WTC11 (cell line): Measurements from ENCODE around the gene VGF. TPM values are rescaled to one million over a fixed set of nuclear protein-coding genes. Genes with fewer than 3 reads are reported as not detected.

Experiments
- ATAC-seq: fragments of 200-7000 bp; cut with Tn5 transposase; 2 replicates; pipeline ENCODE4 v1.10.0; 2021; ENCODE audit warnings: mild to moderate bottlenecking, moderate library complexity
- CTCF ChIA-PET: fragments of 300-600 bp; sonication (Branson Sonifier 250); formaldehyde crosslinking; loops from one replicate; lab custom pipeline; 2021; ENCODE audit warnings: antibody characterized with exemption; lab: Charles Lee
- POLR2A ChIA-PET: fragments of 350-600 bp; sonication (Branson Sonifier 250); formaldehyde crosslinking; loops from one replicate; lab custom pipeline; 2021; ENCODE audit warnings: antibody characterized with exemption; lab: Charles Lee
- DNase-seq: peaks from one replicate; pipeline ENCODE4 v3.0.0; 2021; ENCODE audit warnings: low spot score
- H3K27ac Mint-ChIP-seq: 2 replicates; pipeline ENCODE4 v1.8.0; 2021; ENCODE audit warnings: mixed read lengths
- H3K27me3 Mint-ChIP-seq: 2 replicates; pipeline ENCODE4 v1.8.0; 2021; ENCODE audit warnings: low read depth, mild to moderate bottlenecking, moderate library complexity, mixed read lengths
- H3K36me3 Mint-ChIP-seq: 2 replicates; pipeline ENCODE4 v1.8.0; 2021; ENCODE audit warnings: mixed read lengths
- H3K4me1 Mint-ChIP-seq: 2 replicates; pipeline ENCODE4 v1.8.0; 2022; ENCODE audit warnings: mixed read lengths
- H3K4me3 Mint-ChIP-seq: 2 replicates; pipeline ENCODE4 v1.8.0; 2021; ENCODE audit warnings: mild to moderate bottlenecking, moderate library complexity, mixed read lengths
- H3K9me3 Mint-ChIP-seq: 2 replicates; pipeline ENCODE4 v1.8.0; 2021; ENCODE audit warnings: mixed read lengths
- ATF1 ChIP-seq: sonication (generic); formaldehyde crosslinking; IDR thresholded peaks from 2 replicates; pipeline ENCODE4 v1.8.1; 2023; ENCODE audit warnings: mild to moderate bottlenecking, moderate library complexity, missing genetic modification reagents
- CBFB ChIP-seq: sonication (generic); formaldehyde crosslinking; IDR thresholded peaks from 2 replicates; pipeline ENCODE4 v1.8.1; 2022; ENCODE audit warnings: mild to moderate bottlenecking, low read depth, missing genetic modification reagents
- ETV6 ChIP-seq: sonication (generic); formaldehyde crosslinking; IDR thresholded peaks from 2 replicates; pipeline ENCODE4 v1.8.1; 2022; ENCODE audit warnings: mild to moderate bottlenecking, missing genetic modification reagents
- FOXP1 ChIP-seq: sonication (generic); formaldehyde crosslinking; IDR thresholded peaks from 2 replicates; pipeline ENCODE4 v1.8.0; 2022; ENCODE audit warnings: missing genetic modification reagents, mild to moderate bottlenecking, moderate library complexity, borderline replicate concordance
- GABPB1 ChIP-seq: sonication (generic); formaldehyde crosslinking; IDR thresholded peaks from 2 replicates; pipeline ENCODE4 v1.8.1; 2023; ENCODE audit warnings: mild to moderate bottlenecking, missing genetic modification reagents
- GTF2I ChIP-seq: fragments of 250-450 bp; sonication (Bioruptor Pico); conservative IDR thresholded peaks from 2 replicates; pipeline ENCODE4 v1.4.0; 2021; ENCODE audit warnings: mild to moderate bottlenecking
- JUN ChIP-seq: sonication (generic); formaldehyde crosslinking; IDR thresholded peaks from 2 replicates; pipeline ENCODE4 v1.8.0; 2023; ENCODE audit warnings: mild to moderate bottlenecking, missing genetic modification reagents
- NR2C2 ChIP-seq: sonication (generic); formaldehyde crosslinking; IDR thresholded peaks from 2 replicates; pipeline ENCODE4 v1.8.0; 2022; ENCODE audit warnings: mild to moderate bottlenecking, missing genetic modification reagents
- OVOL2 ChIP-seq: fragments of 250-450 bp; sonication (Bioruptor Pico); IDR thresholded peaks from 2 replicates; pipeline ENCODE4 v1.9.0; 2021; ENCODE audit warnings: mild to moderate bottlenecking, borderline replicate concordance
- PRRX2 ChIP-seq: fragments of 250-450 bp; sonication (Bioruptor Pico); IDR thresholded peaks from 2 replicates; pipeline ENCODE4 v1.8.0; 2021; ENCODE audit warnings: mild to moderate bottlenecking
- SMAD4 ChIP-seq: sonication (generic); formaldehyde crosslinking; IDR thresholded peaks from 2 replicates; pipeline ENCODE4 v1.8.0; 2022; ENCODE audit warnings: mild to moderate bottlenecking, missing genetic modification reagents
- SOX15 ChIP-seq: fragments of 250-450 bp; sonication (Bioruptor Pico); IDR thresholded peaks from 2 replicates; pipeline ENCODE4 v1.9.0; 2021; ENCODE audit warnings: mild to moderate bottlenecking
- ZNF219 ChIP-seq: sonication (generic); formaldehyde crosslinking; IDR thresholded peaks from 2 replicates; pipeline ENCODE4 v1.8.0; 2023; ENCODE audit warnings: missing genetic modification reagents, mild to moderate bottlenecking, borderline replicate concordance
- total RNA-seq: library from RNA; stranded (reverse); gene quantifications from 3 replicates; pipeline ENCODE4 v1.2.3, GENCODE V29; 2021
- TF ChIP-seq, protein P1 (sequence below): sonication (generic); formaldehyde crosslinking; IDR thresholded peaks from 2 replicates; pipeline ENCODE4 v1.8.0; 2022; ENCODE audit warnings: mild to moderate bottlenecking, missing genetic modification reagents
- TF ChIP-seq, protein P2 (sequence below): sonication (generic); formaldehyde crosslinking; IDR thresholded peaks from 2 replicates; pipeline ENCODE4 v1.8.1; 2022; ENCODE audit warnings: missing genetic modification reagents, borderline replicate concordance
- TF ChIP-seq, protein P3 (sequence below): sonication (generic); formaldehyde crosslinking; IDR thresholded peaks from 2 replicates; pipeline ENCODE4 v1.8.1; 2022; ENCODE audit warnings: low read depth, mild to moderate bottlenecking, moderate library complexity, missing genetic modification reagents, borderline replicate concordance
- TF ChIP-seq, protein P4 (sequence below): sonication (generic); formaldehyde crosslinking; IDR thresholded peaks from 2 replicates; pipeline ENCODE4 v1.8.0; 2022; ENCODE audit warnings: mild to moderate bottlenecking, missing genetic modification reagents
- TF ChIP-seq, protein P5 (sequence below): sonication (generic); formaldehyde crosslinking; IDR thresholded peaks from 2 replicates; pipeline ENCODE4 v1.8.1; 2022; ENCODE audit warnings: low read depth, missing genetic modification reagents, borderline replicate concordance
- TF ChIP-seq, protein P6 (sequence below): sonication (generic); formaldehyde crosslinking; IDR thresholded peaks from 2 replicates; pipeline ENCODE4 v1.8.1; 2022; ENCODE audit warnings: mild to moderate bottlenecking, moderate library complexity, missing genetic modification reagents
- TF ChIP-seq, protein P7 (sequence below): fragments of 250-450 bp; sonication (Bioruptor Pico); IDR thresholded peaks from 2 replicates; pipeline ENCODE4 v1.8.0; 2021; ENCODE audit warnings: mild to moderate bottlenecking
- TF ChIP-seq, protein P8 (sequence below): sonication (generic); formaldehyde crosslinking; IDR thresholded peaks from 2 replicates; pipeline ENCODE4 v1.8.0; 2023; ENCODE audit warnings: missing genetic modification reagents, mild to moderate bottlenecking, borderline replicate concordance

VGF gene
- total RNA-seq, 1 experiment from 2014 or later: 5.2 TPM

DNA sequence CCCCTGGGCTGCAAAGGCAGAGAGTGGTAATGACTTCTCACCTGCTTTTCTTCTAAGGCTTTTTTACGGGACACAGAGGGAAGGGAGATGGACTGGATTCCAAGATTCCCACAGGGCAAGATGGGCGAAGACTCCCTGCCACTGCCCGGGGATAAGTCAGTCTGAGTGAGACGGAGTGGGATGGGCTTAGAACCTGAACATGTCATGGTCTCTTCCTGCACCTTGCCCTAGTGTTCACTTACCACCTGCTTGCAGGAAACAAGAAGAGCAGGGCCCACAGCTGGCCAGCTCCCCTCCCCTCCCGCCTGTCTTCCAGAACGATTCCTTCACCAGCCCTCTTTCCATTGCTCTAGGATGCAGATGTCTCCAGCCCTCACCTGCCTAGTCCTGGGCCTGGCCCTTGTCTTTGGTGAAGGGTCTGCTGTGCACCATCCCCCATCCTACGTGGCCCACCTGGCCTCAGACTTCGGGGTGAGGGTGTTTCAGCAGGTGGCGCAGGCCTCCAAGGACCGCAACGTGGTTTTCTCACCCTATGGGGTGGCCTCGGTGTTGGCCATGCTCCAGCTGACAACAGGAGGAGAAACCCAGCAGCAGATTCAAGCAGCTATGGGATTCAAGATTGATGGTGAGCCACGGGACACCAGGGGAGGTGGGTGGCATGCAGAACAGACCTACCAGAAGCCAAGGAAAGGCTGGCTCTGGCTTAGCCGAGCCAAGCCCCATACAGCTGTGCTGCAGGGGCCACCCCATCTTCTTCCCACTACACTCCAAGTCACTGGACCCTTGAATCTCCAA is 37.1 kb downstream of the VGF start:
- Mint-ChIP-seq H3K27ac (no peak overlapping the region), H3K27me3 (peaks cover 16% of the 10 kb centered on the region), H3K9me3 (peaks cover 7% of the 10 kb centered on the region), H3K36me3 (peaks cover 5% of the 10 kb centered on the region), H3K4me3 (no peak overlapping the region), H3K4me1 (peaks cover 26% of the 10 kb centered on the region)
- POLR2A ChIA-PET: no interaction called here
- ATAC-seq: no peak
- CTCF ChIA-PET: interaction anchor here (0.7 to 4.9 kb wide), 7 partner anchors 10 to 233 kb away, joined by 3 to 42 read pairs (median 6); no protein-coding TSS in a partner anchor
- no peak for TF ChIP-seq OVOL2 (CRISPR knock-in tag)
- no peak for TF ChIP-seq ETV6 (CRISPR knock-in tag)
- no peak for TF ChIP-seq ZNF219
- TF ChIP-seq, protein P1, sequence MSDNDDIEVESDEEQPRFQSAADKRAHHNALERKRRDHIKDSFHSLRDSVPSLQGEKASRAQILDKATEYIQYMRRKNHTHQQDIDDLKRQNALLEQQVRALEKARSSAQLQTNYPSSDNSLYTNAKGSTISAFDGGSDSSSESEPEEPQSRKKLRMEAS (CRISPR knock-in tag): 0 out of 2 replicates have a peak, but pooled peaks have one; percentile 26
- TF ChIP-seq, protein P2, sequence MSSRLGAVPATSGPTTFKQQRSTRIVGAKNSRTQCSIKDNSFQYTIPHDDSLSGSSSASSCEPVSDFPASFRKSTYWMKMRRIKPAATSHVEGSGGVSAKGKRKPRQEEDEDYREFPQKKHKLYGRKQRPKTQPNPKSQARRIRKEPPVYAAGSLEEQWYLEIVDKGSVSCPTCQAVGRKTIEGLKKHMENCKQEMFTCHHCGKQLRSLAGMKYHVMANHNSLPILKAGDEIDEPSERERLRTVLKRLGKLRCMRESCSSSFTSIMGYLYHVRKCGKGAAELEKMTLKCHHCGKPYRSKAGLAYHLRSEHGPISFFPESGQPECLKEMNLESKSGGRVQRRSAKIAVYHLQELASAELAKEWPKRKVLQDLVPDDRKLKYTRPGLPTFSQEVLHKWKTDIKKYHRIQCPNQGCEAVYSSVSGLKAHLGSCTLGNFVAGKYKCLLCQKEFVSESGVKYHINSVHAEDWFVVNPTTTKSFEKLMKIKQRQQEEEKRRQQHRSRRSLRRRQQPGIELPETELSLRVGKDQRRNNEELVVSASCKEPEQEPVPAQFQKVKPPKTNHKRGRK (CRISPR knock-in tag): peak; percentile 53; the same call in 1 of the 2 replicates
- TF ChIP-seq GTF2I (CRISPR knock-in tag): no peak
- TF ChIP-seq, protein P3, sequence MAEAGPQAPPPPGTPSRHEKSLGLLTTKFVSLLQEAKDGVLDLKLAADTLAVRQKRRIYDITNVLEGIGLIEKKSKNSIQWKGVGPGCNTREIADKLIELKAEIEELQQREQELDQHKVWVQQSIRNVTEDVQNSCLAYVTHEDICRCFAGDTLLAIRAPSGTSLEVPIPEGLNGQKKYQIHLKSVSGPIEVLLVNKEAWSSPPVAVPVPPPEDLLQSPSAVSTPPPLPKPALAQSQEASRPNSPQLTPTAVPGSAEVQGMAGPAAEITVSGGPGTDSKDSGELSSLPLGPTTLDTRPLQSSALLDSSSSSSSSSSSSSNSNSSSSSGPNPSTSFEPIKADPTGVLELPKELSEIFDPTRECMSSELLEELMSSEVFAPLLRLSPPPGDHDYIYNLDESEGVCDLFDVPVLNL (CRISPR knock-in tag): no peak
- TF ChIP-seq, protein P4, sequence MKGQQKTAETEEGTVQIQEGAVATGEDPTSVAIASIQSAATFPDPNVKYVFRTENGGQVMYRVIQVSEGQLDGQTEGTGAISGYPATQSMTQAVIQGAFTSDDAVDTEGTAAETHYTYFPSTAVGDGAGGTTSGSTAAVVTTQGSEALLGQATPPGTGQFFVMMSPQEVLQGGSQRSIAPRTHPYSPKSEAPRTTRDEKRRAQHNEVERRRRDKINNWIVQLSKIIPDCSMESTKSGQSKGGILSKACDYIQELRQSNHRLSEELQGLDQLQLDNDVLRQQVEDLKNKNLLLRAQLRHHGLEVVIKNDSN (CRISPR knock-in tag): no peak
- DNase-seq: no peak

DNA sequence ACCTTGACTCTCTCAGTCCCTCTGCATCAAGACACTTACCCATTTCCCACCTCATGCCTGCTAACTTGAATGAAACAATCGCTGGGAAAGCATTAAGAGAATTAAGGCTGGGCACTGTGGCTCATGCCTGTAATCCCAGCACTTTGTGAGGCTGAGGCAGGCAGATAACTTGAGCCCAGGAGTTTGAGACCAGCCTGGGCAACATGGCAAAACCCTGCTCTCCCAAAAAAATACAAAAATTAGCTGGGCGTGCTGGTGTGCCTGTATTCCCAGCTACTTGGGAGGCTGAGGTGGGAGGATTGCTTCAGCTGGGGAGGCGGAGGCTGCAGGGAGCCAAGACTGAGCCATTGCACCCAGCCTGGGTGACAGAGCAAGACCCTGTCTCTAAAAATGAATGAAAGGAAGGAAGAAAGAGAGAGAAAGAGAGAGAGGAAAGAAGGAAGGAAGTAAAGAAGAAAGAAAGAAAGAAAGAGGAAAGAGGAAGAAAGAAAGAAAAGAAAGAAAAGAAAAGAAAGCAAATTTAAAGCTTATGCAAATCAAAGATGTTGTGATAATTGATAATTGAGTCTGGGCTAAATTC is 37.8 kb downstream of the VGF start:
- Mint-ChIP-seq H3K27ac (no peak overlapping the region), H3K27me3 (peaks cover 17% of the 10 kb centered on the region), H3K4me3 (peak overlapping the region; percentile 32; the same call in 1 of the 2 replicates), H3K4me1 (peaks cover 33% of the 10 kb centered on the region), H3K36me3 (peaks cover 5% of the 10 kb centered on the region), H3K9me3 (peaks cover 7% of the 10 kb centered on the region)
- POLR2A ChIA-PET: no interaction called here
- no peak for DNase-seq
- no peak for ATAC-seq
- CTCF ChIA-PET: interaction anchor here (0.9 to 4.9 kb wide), 13 partner anchors 10 to 162 kb away, joined by 3 to 42 read pairs (median 4); partner anchors contain the start of genes MOGAT3, VGF and ZNHIT1
- TF ChIP-seq JUN (CRISPR knock-in tag) (no peak), SMAD4 (no peak), ATF1 (no peak), CBFB (CRISPR knock-in tag) (no peak), GABPB1 (CRISPR knock-in tag) (no peak), FOXP1 (no peak), NR2C2 (CRISPR knock-in tag) (no peak), PRRX2 (CRISPR knock-in tag) (no peak), SOX15 (CRISPR knock-in tag) (no peak), ZNF219 (no peak)
- TF ChIP-seq, protein P5, sequence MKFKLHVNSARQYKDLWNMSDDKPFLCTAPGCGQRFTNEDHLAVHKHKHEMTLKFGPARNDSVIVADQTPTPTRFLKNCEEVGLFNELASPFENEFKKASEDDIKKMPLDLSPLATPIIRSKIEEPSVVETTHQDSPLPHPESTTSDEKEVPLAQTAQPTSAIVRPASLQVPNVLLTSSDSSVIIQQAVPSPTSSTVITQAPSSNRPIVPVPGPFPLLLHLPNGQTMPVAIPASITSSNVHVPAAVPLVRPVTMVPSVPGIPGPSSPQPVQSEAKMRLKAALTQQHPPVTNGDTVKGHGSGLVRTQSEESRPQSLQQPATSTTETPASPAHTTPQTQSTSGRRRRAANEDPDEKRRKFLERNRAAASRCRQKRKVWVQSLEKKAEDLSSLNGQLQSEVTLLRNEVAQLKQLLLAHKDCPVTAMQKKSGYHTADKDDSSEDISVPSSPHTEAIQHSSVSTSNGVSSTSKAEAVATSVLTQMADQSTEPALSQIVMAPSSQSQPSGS (CRISPR knock-in tag): no peak
- TF ChIP-seq, protein P6, sequence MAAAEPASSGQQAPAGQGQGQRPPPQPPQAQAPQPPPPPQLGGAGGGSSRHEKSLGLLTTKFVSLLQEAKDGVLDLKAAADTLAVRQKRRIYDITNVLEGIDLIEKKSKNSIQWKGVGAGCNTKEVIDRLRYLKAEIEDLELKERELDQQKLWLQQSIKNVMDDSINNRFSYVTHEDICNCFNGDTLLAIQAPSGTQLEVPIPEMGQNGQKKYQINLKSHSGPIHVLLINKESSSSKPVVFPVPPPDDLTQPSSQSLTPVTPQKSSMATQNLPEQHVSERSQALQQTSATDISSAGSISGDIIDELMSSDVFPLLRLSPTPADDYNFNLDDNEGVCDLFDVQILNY: no peak
- TF ChIP-seq, protein P7, sequence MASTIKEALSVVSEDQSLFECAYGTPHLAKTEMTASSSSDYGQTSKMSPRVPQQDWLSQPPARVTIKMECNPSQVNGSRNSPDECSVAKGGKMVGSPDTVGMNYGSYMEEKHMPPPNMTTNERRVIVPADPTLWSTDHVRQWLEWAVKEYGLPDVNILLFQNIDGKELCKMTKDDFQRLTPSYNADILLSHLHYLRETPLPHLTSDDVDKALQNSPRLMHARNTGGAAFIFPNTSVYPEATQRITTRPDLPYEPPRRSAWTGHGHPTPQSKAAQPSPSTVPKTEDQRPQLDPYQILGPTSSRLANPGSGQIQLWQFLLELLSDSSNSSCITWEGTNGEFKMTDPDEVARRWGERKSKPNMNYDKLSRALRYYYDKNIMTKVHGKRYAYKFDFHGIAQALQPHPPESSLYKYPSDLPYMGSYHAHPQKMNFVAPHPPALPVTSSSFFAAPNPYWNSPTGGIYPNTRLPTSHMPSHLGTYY (CRISPR knock-in tag): no peak
- TF ChIP-seq, protein P8, sequence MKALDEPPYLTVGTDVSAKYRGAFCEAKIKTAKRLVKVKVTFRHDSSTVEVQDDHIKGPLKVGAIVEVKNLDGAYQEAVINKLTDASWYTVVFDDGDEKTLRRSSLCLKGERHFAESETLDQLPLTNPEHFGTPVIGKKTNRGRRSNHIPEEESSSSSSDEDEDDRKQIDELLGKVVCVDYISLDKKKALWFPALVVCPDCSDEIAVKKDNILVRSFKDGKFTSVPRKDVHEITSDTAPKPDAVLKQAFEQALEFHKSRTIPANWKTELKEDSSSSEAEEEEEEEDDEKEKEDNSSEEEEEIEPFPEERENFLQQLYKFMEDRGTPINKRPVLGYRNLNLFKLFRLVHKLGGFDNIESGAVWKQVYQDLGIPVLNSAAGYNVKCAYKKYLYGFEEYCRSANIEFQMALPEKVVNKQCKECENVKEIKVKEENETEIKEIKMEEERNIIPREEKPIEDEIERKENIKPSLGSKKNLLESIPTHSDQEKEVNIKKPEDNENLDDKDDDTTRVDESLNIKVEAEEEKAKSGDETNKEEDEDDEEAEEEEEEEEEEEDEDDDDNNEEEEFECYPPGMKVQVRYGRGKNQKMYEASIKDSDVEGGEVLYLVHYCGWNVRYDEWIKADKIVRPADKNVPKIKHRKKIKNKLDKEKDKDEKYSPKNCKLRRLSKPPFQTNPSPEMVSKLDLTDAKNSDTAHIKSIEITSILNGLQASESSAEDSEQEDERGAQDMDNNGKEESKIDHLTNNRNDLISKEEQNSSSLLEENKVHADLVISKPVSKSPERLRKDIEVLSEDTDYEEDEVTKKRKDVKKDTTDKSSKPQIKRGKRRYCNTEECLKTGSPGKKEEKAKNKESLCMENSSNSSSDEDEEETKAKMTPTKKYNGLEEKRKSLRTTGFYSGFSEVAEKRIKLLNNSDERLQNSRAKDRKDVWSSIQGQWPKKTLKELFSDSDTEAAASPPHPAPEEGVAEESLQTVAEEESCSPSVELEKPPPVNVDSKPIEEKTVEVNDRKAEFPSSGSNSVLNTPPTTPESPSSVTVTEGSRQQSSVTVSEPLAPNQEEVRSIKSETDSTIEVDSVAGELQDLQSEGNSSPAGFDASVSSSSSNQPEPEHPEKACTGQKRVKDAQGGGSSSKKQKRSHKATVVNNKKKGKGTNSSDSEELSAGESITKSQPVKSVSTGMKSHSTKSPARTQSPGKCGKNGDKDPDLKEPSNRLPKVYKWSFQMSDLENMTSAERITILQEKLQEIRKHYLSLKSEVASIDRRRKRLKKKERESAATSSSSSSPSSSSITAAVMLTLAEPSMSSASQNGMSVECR (CRISPR knock-in tag): no peak
